ENCODE data around the gene VSX1. TPM values are rescaled to one million over a fixed set of nuclear protein-coding genes. Genes with fewer than 3 reads are reported as not detected.

The VSX1 gene
- total RNA-seq, 2 experiments from 2014 or later, result not detected

DNA sequence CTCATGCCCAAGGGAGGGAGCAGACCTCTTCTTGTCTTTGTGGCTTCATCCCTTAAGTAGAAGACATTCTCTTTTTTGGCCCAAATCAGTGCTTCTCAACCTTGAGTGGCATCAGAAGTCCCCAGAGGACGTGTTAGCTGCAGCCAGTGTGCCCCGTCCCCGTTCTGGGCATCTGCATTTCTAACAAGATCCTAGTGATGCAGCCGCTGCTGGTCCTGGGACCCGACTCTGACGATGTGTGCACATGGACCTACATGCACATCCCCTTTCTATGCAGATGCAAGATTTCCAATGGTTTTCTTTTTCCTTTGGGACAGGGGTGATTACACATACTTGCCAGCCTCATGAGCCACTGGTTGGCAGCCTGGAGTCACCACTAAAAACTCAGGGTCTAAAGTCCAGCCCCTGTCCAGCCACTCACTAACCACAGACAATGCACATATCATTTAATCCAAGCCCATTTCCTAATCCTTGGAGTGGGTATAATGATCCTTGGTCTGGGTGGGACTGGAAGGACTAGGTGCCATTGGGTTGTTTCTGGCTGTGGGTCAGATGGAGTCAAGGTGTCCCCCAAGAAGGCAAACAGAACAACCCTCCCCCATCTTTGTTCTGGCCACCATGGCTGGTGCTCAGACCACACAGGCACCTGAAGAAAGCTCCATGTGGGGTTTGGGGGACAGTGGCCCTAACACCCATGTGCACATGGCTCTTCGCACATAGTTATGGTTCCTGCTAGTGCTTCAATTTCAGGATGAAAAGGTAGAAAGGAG is 30.4 kb downstream of the VSX1 start:
- ChIA-PET CTCF (interaction anchor here (0.6 kb wide), 1 partner anchor 31 kb away, joined by 5 read pairs; the partner anchor contains the start of gene VSX1), POLR2A (no interaction called here)
- H3K4me3 Mint-ChIP-seq, result no peak overlapping the region
- peaks cover 51% of the 10 kb centered on the region for H3K4me1 Mint-ChIP-seq
- peaks cover 2% of the 10 kb centered on the region for H3K36me3 Mint-ChIP-seq (ENCODE audit: low read depth)
- DNase-seq (no peak), ATAC-seq (no peak)
- no peak overlapping the region for H3K27ac Mint-ChIP-seq
- no peaks in the 10 kb centered on the region for H3K9me3 Mint-ChIP-seq (ENCODE audit: low read depth)
- no peaks in the 10 kb centered on the region for H3K27me3 Mint-ChIP-seq
- intact Hi-C loops (cut with DNase I, micrococcal nuclease), result loop anchor here in 1 of 2 experiments (10.0 kb wide), 1 partner anchor 1687 kb away; the partner anchor contains the start of gene GZF1

DNA sequence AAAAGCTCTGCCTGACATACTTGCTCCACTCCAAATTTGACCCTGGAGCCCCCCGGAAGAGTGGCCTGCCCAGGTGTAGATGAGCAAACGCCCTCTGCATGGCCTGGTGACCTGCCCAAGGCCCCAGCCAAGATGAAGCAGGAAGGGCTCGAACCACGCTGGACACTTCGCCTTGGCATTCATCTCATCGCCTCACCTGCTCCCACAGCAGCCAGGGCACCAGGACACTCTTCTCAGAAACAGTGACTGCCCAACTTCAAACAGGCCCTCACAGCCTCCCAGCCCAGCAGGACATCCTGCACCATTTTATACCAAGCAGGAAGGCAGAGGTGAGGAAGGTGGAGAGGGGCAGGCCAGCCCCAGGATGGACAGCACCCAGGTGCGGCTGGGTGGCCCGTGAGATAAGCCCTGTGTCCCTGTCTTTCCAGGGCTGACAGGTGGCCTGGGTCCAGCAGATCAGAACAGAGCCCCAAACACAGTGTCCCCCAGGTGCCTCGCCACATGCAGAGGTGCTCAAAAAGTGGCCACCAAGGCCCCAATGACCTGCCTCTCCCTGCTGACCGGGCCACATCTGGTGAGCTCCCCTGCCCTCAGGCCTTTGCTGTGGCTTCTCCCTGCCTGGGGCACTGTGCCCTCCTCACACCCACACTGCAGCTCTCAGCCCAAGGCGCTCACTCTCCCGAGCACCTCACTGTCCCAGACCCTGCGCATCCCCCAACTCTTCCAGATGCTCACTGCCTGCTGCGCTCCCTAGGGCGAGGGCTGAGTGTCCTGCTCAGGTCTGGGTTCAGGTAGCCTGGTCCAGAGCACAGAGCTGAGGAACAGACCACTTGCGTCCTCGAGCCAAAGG is 31.2 kb downstream of the VSX1 start:
- H3K9me3 Mint-ChIP-seq (ENCODE audit: low read depth), result no peaks in the 10 kb centered on the region
- ChIA-PET POLR2A (no interaction called here), CTCF (no interaction called here)
- intact Hi-C loops (cut with DNase I, micrococcal nuclease), result loop anchor here in 1 of 2 experiments (10.0 kb wide), 1 partner anchor 1686 kb away; the partner anchor contains the start of gene GZF1
- H3K4me3 Mint-ChIP-seq, result no peak overlapping the region
- ATAC-seq (no peak), DNase-seq (no peak)
- no peaks in the 10 kb centered on the region for H3K27me3 Mint-ChIP-seq
- peaks cover 43% of the 10 kb centered on the region for H3K4me1 Mint-ChIP-seq
- no peak overlapping the region for H3K27ac Mint-ChIP-seq
- peaks cover 2% of the 10 kb centered on the region for H3K36me3 Mint-ChIP-seq (ENCODE audit: low read depth)

DNA sequence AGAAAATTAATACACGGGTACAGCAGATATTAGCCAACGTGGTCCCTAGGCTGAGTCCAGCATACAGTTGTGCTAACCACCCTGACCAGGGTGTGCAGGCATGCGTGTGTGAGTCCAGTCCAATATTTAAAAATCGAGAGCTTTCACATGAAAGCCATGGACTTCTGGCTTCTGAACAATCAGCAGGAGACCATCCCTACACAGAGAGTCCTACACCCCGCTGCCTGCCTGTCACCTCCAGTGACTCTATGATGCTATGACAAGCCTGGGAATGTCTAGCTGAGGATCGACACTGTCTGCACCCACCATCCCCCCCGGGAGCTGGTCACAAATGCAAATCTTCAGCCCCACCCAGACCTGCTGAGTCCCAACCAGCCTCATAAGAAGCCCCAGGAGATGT is 31.9 kb downstream of the VSX1 start:
- intact Hi-C loops (cut with DNase I, micrococcal nuclease), result loop anchor here in 1 of 2 experiments (10.0 kb wide), 1 partner anchor 1685 kb away; the partner anchor contains the start of gene GZF1
- Mint-ChIP-seq H3K4me3 (no peak overlapping the region), H3K9me3 (ENCODE audit: low read depth) (no peaks in the 10 kb centered on the region), H3K36me3 (ENCODE audit: low read depth) (peaks cover 2% of the 10 kb centered on the region), H3K27ac (no peak overlapping the region), H3K4me1 (peaks cover 37% of the 10 kb centered on the region), H3K27me3 (no peaks in the 10 kb centered on the region)
- CTCF ChIA-PET, result no interaction called here
- no peak for DNase-seq
- POLR2A ChIA-PET, result no interaction called here
- no peak for ATAC-seq

DNA sequence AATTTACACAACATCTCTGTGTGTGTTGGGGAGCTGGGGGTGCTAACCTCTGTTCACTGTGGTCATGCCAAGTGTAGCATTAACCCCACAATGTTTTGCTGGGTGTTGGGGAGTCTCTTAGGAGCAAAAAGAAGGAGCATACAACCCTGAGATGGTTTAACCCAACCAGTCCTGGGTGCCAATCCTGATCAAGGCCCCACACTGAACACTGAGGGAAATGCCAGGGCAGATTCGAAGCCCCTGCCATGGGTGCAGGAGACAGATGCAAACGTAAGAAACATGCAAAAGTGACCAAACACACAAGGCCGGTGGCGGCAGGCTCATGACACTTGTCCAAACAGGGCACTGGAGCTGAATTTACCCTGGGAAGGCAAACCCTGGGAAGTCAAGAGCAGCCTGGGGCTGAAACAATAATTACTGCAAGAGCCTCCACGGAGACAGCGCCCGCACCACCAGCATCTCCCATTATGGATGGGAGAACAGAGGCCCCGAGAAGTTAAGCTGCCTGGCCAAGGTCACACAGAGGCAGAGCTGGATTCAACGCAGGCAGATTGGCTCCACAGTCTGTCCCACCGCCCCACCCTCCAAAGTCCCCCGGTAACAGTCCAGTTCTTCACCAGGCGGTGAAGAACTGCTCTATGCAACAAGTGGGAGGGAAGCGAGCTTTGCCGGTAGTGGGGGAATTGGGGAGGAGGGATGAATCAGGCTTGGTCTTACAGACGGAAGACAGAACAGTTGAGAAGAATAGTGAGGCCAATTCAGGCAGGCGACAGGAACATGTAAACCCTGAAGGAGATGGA is 32.5 kb downstream of the VSX1 start:
- ChIA-PET CTCF (interaction anchor here (1.0 kb wide), 1 partner anchor 13 kb away, joined by 6 read pairs; no protein-coding TSS in a partner anchor), POLR2A (no interaction called here)
- H3K27ac Mint-ChIP-seq, result peak overlapping the region; percentile 21
- H3K4me1 Mint-ChIP-seq, result peaks cover 31% of the 10 kb centered on the region
- H3K9me3 Mint-ChIP-seq (ENCODE audit: low read depth), result no peaks in the 10 kb centered on the region
- peaks cover 2% of the 10 kb centered on the region for H3K36me3 Mint-ChIP-seq (ENCODE audit: low read depth)
- DNase-seq (no peak), ATAC-seq (no peak)
- intact Hi-C loops (cut with DNase I, micrococcal nuclease), result loop anchor here in 1 of 2 experiments (10.0 kb wide), 1 partner anchor 1685 kb away; the partner anchor contains the start of gene GZF1
- no peaks in the 10 kb centered on the region for H3K27me3 Mint-ChIP-seq
- H3K4me3 Mint-ChIP-seq, result no peak overlapping the region

- intact Hi-C loops (cut with DNase I, micrococcal nuclease), result no loop called here
- DNase-seq, result no peak
- no peak for ATAC-seq
- ChIA-PET POLR2A (no interaction called here), CTCF (interaction anchor here (1.0 kb wide), 1 partner anchor 12 kb away, joined by 6 read pairs; no protein-coding TSS in a partner anchor)
- no peaks in the 10 kb centered on the region for H3K9me3 Mint-ChIP-seq (ENCODE audit: low read depth)
- H3K4me3 Mint-ChIP-seq, result no peak overlapping the region
- H3K27me3 Mint-ChIP-seq, result no peaks in the 10 kb centered on the region
- H3K27ac Mint-ChIP-seq, result no peak overlapping the region
- peaks cover 2% of the 10 kb centered on the region for H3K36me3 Mint-ChIP-seq (ENCODE audit: low read depth)
- H3K4me1 Mint-ChIP-seq, result peaks cover 22% of the 10 kb centered on the region
Observed at GRCh38 chr20:25048519-25048952, 33.4 kb downstream of the VSX1 start.

- CTCF ChIA-PET, result no interaction called here
- peaks cover 2% of the 10 kb centered on the region for H3K36me3 Mint-ChIP-seq (ENCODE audit: low read depth)
- no peaks in the 10 kb centered on the region for H3K9me3 Mint-ChIP-seq (ENCODE audit: low read depth)
- no peak overlapping the region for H3K4me3 Mint-ChIP-seq
- intact Hi-C loops (cut with DNase I, micrococcal nuclease), result no loop called here
- no peak overlapping the region for H3K27ac Mint-ChIP-seq
- ATAC-seq, result no peak
- POLR2A ChIA-PET, result no interaction called here
- H3K27me3 Mint-ChIP-seq, result no peaks in the 10 kb centered on the region
- DNase-seq, result no peak
- H3K4me1 Mint-ChIP-seq, result peaks cover 23% of the 10 kb centered on the region
Observed at GRCh38 chr20:25047766-25048165, 34.2 kb downstream of the VSX1 start.

- DNase-seq (no peak), ATAC-seq (no peak)
- CTCF ChIA-PET, result interaction anchor here (0.6 kb wide), 1 partner anchor 9 kb away, joined by 4 read pairs; no protein-coding TSS in a partner anchor
- H3K27ac Mint-ChIP-seq, result no peak overlapping the region
- H3K4me3 Mint-ChIP-seq, result no peak overlapping the region
- H3K36me3 Mint-ChIP-seq (ENCODE audit: low read depth), result peaks cover 2% of the 10 kb centered on the region
- H3K27me3 Mint-ChIP-seq, result no peaks in the 10 kb centered on the region
- POLR2A ChIA-PET, result no interaction called here
- H3K4me1 Mint-ChIP-seq, result peaks cover 22% of the 10 kb centered on the region
- H3K9me3 Mint-ChIP-seq (ENCODE audit: low read depth), result no peaks in the 10 kb centered on the region
- intact Hi-C loops (cut with DNase I, micrococcal nuclease), result no loop called here
Observed at GRCh38 chr20:25046736-25047666, 34.9 kb downstream of the VSX1 start.

DNA sequence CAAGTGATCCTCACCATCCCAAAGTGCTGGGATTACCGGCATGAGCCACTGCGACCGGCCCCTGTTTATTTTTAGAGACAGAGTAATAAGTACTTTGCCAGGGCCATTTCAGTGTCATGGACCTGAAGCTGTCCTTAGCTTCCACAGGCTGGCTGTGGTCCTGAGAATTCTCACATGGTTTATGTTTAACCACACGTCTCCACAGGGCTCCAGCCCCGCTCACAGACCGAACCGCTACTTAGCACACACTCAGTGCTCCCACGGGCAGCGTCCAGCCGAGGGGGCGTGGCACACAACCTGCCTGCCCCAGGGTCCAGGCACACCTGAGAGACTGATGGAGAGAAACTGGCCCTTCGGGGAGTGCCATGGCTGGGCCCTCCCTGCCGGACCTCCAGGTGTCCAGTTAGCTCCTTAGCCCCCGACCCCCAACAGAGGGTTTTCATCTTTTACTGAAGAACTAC is 35.7 kb downstream of the VSX1 start:
- intact Hi-C loops (cut with DNase I, micrococcal nuclease), result no loop called here
- Mint-ChIP-seq H3K27me3 (no peaks in the 10 kb centered on the region), H3K27ac (no peak overlapping the region), H3K9me3 (ENCODE audit: low read depth) (no peaks in the 10 kb centered on the region), H3K4me3 (no peak overlapping the region), H3K36me3 (ENCODE audit: low read depth) (peaks cover 2% of the 10 kb centered on the region), H3K4me1 (peaks cover 27% of the 10 kb centered on the region)
- DNase-seq, result no peak
- POLR2A ChIA-PET, result no interaction called here
- ATAC-seq, result no peak
- CTCF ChIA-PET, result no interaction called here

DNA sequence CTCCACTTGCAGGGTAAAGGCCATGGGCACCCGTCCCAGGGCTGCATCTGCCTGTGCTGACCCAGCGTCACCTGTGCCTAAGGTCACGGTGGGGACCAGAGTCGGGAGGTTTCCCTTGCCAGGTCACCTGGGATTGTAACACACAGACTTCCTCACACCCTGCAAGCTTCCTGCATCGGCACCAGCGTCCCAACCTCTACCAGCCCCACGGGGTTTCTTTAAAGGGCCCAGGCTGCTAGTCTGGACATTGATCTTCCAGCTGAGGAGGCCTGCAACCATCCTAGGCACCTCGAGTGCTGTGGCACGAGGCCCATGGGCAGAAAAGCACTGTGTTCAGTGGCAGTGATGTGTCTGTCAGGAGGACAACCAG is 36.6 kb downstream of the VSX1 start:
- CTCF ChIA-PET, result no interaction called here

DNA sequence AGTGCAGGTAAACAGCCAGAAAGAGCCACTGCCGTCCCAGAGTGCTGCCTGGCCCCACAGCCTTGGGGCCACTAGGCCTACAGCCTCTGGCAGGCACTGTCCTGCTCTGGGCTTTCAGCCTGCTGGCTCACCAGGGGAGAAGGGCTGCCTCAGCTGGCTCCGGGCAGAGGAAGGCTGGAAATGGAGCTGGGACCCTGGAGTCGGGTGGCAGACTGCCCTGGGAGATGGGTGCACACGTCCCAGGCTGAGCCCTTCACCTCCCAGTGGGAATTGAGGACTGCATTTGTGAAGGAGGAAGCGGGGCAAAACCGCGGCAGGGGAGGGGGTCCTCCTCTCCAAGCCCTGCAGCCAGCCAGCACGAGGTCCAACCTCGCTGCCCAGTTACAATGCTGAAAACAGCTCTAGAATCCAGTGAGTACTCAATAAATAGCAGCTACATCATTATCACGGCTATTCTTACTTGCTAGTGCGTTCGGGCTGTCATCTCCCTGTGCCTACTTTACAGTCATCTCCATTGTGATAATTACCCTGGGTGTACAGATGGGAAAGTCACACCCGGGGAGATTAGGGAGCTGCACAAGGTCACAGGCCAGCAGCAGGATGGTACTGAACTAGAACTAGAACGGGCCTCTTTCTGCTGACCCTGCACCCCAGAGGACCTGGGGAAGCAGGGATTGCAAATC is 37.1 kb downstream of the VSX1 start:
- Mint-ChIP-seq H3K4me1 (peaks cover 25% of the 10 kb centered on the region), H3K27me3 (no peaks in the 10 kb centered on the region), H3K36me3 (ENCODE audit: low read depth) (peaks cover 2% of the 10 kb centered on the region), H3K9me3 (ENCODE audit: low read depth) (no peaks in the 10 kb centered on the region), H3K4me3 (no peak overlapping the region), H3K27ac (no peak overlapping the region)
- ChIA-PET CTCF (no interaction called here), POLR2A (interaction anchor here (0.5 to 0.6 kb wide), 2 partner anchors 41 to 190 kb away, joined by 3 to 4 read pairs; no protein-coding TSS in a partner anchor)
- ATAC-seq, result no peak
- DNase-seq, result no peak
- intact Hi-C loops (cut with DNase I, micrococcal nuclease), result no loop called here

More for the DNA sequence above, 36.6 kb downstream of the VSX1 start:
- H3K36me3 Mint-ChIP-seq (ENCODE audit: low read depth), result peaks cover 2% of the 10 kb centered on the region
- POLR2A ChIA-PET, result interaction anchor here (0.6 kb wide), 1 partner anchor 190 kb away, joined by 4 read pairs; no protein-coding TSS in a partner anchor
- no peak overlapping the region for H3K4me3 Mint-ChIP-seq
- no peaks in the 10 kb centered on the region for H3K27me3 Mint-ChIP-seq
- intact Hi-C loops (cut with DNase I, micrococcal nuclease), result no loop called here
- ATAC-seq, result no peak
- peaks cover 27% of the 10 kb centered on the region for H3K4me1 Mint-ChIP-seq
- no peak overlapping the region for H3K27ac Mint-ChIP-seq
- DNase-seq, result no peak
- no peaks in the 10 kb centered on the region for H3K9me3 Mint-ChIP-seq (ENCODE audit: low read depth)
